Hepatocyte (in vitro differentiated cells): Measurements from ENCODE around the gene COL7A1. TPM values are rescaled to one million over a fixed set of nuclear protein-coding genes. Genes with fewer than 3 reads are reported as not detected.
A peak's percentile ranks its signal among the peaks of the same experiment; 100 is the strongest.

Source experiments
- DNase-seq: peaks from one replicate; pipeline ENCODE4 v3.0.0-alpha.2; 2016; ENCODE audit warnings: low spot score
- H2AFZ ChIP-seq: fragments of 200-600 bp; sonication (generic); 2 replicates; pipeline ENCODE4 v1.6.0; 2016; ENCODE audit warnings: antibody characterized with exemption, mild to moderate bottlenecking
- H3K27ac ChIP-seq: fragments of 200-600 bp; sonication (generic); 2 replicates; pipeline ENCODE4 v1.5.1; 2016; ENCODE audit warnings: mild to moderate bottlenecking
- H3K27me3 ChIP-seq: fragments of 200-600 bp; sonication (generic); 2 replicates; pipeline ENCODE4 v1.6.1; 2016
- H3K36me3 ChIP-seq: fragments of 200-600 bp; sonication (generic); replicated peaks from 2 replicates; pipeline ENCODE4 v1.5.1; 2016; ENCODE audit warnings: low read depth; ENCODE audit not compliant: insufficient read depth
- H3K4me1 ChIP-seq: fragments of 200-600 bp; sonication (generic); 2 replicates; pipeline ENCODE4 v1.5.1; 2016; ENCODE audit warnings: mild to moderate bottlenecking, moderate library complexity; ENCODE audit not compliant: insufficient read depth
- H3K4me2 ChIP-seq: fragments of 200-600 bp; sonication (generic); 2 replicates; pipeline ENCODE4 v1.6.0; 2016
- H3K4me3 ChIP-seq: fragments of 200-600 bp; sonication (generic); 2 replicates; pipeline ENCODE4 v1.5.1; 2016; ENCODE audit warnings: mild to moderate bottlenecking
- H3K79me2 ChIP-seq: fragments of 200-600 bp; sonication (generic); 2 replicates; pipeline ENCODE4 v1.6.0; 2017; ENCODE audit warnings: mild to moderate bottlenecking
- H3K9me2 ChIP-seq: fragments of 200-600 bp; sonication (generic); replicated peaks from 2 replicates; pipeline ENCODE4 v1.6.0; 2017; ENCODE audit warnings: mild to moderate bottlenecking; ENCODE audit not compliant: insufficient read depth
- H3K9me3 ChIP-seq: fragments of 200-600 bp; sonication (generic); 2 replicates; pipeline ENCODE4 v1.5.1; 2016; ENCODE audit warnings: low read depth, mild to moderate bottlenecking
- H4K20me1 ChIP-seq: fragments of 200-600 bp; sonication (generic); 2 replicates; pipeline ENCODE4 v1.6.0; 2016; ENCODE audit warnings: mild to moderate bottlenecking; ENCODE audit not compliant: insufficient read depth, poor library complexity, severe bottlenecking
- EZH2 ChIP-seq: fragments of 200-600 bp; sonication (generic); IDR thresholded peaks from 2 replicates; pipeline ENCODE4 v1.6.1; 2016; ENCODE audit warnings: antibody characterized with exemption, mild to moderate bottlenecking, borderline replicate concordance
- EZH2phosphoT487 ChIP-seq: fragments of 200-600 bp; sonication (generic); IDR thresholded peaks from one replicate; pipeline ENCODE4 v1.6.1; 2018; ENCODE audit warnings: antibody characterized with exemption, mild to moderate bottlenecking, low read depth, moderate library complexity; ENCODE audit not compliant: unreplicated experiment, severe bottlenecking
- WGBS: methylation state at CpG from one replicate; pipeline ENCODE4 v1.1.6; 2016; ENCODE audit warnings: low lambda C conversion rate; ENCODE audit errors: missing lambda C conversion rate; 5-methylcytosine and 5-hydroxymethylcytosine counted together
- polyA plus RNA-seq: library from polyadenylated mRNA; unstranded; fragments of >200 nt; fragmentation: Nextera tagmentation; extraction: Ambion mirVana; gene quantifications from 2 replicates; pipeline ENCODE4 v1.2.1, GENCODE V29; 2016
- total RNA-seq: library from RNA; depleted of rRNA; stranded (reverse); fragments of >200 nt; gene quantifications from 2 replicates; pipeline ENCODE4 v1.2.3, GENCODE V29; 2014
- TF ChIP-seq, protein P1 (sequence below): fragments of 200-600 bp; sonication (generic); IDR thresholded peaks from 2 replicates; pipeline ENCODE4 v1.5.1; 2016; ENCODE audit warnings: antibody characterized with exemption, mild to moderate bottlenecking; ENCODE audit not compliant: poor library complexity

The COL7A1 gene
- total RNA-seq: 5.7 and 17.4 TPM in 2 replicates
- 19.6 and 24.7 TPM in 2 replicates for polyA plus RNA-seq

- Histone ChIP-seq H3K27me3 (no peaks in the 10 kb centered on the region), H4K20me1 (no peaks in the 10 kb centered on the region), H3K9me3 (no peaks in the 10 kb centered on the region), H3K4me1 (peaks cover 46% of the 10 kb centered on the region), H3K36me3 (no peaks in the 10 kb centered on the region), H2AFZ (no peak within 1 kb of the TSS), H3K4me2 (peak within 1 kb of the TSS; percentile 72), H3K4me3 (no peak within 1 kb of the TSS), H3K9me2 (no peaks in the 10 kb centered on the region), H3K27ac (peak within 1 kb of the TSS; percentile 95), H3K79me2 (no peaks in the 10 kb centered on the region)
- 63% methylated on average over 29 of the region's 35 CpGs for WGBS
- no peak for TF ChIP-seq EZH2phosphoT487
- TF ChIP-seq EZH2: no peak
- no peak for DNase-seq
Observed at GRCh38 chr3:48595075-48595525, at the start of gene COL7A1. TSS of gene COL7A1 (minus strand) at chr3:48595329. CDS start at chr3:48595159, 170 bp downstream.

GRCh38 chr3:48642605-48643004, 47.5 kb upstream of the COL7A1 start:
- no peaks in the 10 kb centered on the region for H3K27me3 ChIP-seq
- 93% methylated on average over 12 of the region's 12 CpGs for WGBS
- H3K4me1 ChIP-seq: no peaks in the 10 kb centered on the region
- no peaks in the 10 kb centered on the region for H4K20me1 ChIP-seq
- H3K9me2 ChIP-seq: no peaks in the 10 kb centered on the region
- no peaks in the 10 kb centered on the region for H3K79me2 ChIP-seq
- H3K27ac ChIP-seq: no peak overlapping the region
- H3K4me2 ChIP-seq: no peak overlapping the region
- H3K9me3 ChIP-seq: no peaks in the 10 kb centered on the region
- H2AFZ ChIP-seq: no peak overlapping the region
- no peaks in the 10 kb centered on the region for H3K36me3 ChIP-seq
- no peak for DNase-seq
- no peak for TF ChIP-seq EZH2phosphoT487
- H3K4me3 ChIP-seq: no peak overlapping the region

DNA sequence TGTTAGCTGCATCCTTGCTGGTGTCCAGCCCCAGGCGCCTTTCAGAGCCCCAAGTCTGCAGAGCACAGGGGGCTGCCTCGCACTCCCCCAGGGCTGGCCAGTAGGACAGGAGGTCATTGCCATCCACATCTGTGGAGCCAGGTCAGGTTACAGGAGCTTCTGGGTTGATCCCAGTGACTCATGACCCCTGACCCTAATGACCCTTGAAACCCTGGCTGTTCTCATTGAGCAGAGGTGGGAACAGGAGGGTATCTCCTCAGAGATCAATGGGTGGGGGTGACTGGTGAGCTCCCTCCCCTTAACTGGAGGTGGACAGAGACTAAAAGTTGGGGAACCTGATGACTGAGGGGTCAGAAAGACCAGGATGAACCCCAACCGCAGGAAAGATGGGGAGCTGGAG, 46.3 kb upstream of the COL7A1 start:
- no peaks in the 10 kb centered on the region for H3K9me3 ChIP-seq
- no peaks in the 10 kb centered on the region for H3K79me2 ChIP-seq
- H2AFZ ChIP-seq: no peak overlapping the region
- TF ChIP-seq EZH2phosphoT487: no peak
- no peaks in the 10 kb centered on the region for H4K20me1 ChIP-seq
- peaks cover 7% of the 10 kb centered on the region for H3K4me1 ChIP-seq
- H3K27ac ChIP-seq: no peak overlapping the region
- H3K4me2 ChIP-seq: no peak overlapping the region
- no peaks in the 10 kb centered on the region for H3K9me2 ChIP-seq
- no peak overlapping the region for H3K4me3 ChIP-seq
- H3K27me3 ChIP-seq: no peaks in the 10 kb centered on the region
- H3K36me3 ChIP-seq: no peaks in the 10 kb centered on the region
- DNase-seq: no peak
- 97% methylated on average over 3 of the region's 3 CpGs for WGBS

DNA sequence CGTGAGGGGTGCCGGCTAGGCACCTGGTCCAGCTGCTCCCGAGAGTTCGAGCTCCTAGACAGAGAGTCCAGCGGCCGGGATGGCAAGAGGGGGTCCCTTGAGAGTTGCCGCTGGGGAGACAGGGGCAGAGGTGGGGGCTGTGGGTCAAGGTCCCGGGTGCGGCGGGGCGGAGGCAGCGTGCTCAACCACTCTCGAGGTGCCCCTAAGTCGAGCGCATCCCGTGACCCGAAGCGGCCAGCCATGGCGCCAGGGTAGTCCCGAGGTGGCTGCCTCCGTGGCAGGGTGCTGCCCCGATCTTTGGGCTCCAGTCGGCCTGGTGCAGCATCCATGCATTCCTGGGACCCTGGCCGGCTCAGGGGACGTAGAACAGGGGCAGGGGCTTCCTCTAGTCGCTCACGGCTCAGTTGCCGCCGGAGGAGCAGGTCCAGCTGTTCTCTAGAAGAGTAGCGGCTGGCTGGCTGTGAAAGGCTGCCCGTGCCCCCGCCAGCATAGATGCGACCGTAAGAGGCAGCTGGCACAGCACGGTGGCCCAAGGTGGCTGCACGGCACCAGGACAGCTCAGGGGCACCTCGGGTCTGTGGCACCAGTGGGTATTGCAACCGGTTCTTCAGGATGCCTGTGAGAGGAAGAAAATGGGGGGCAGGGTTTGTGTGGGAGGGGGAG, 44.9 kb upstream of the COL7A1 start:
- no peak overlapping the region for H3K4me2 ChIP-seq
- no peak for DNase-seq
- TF ChIP-seq EZH2phosphoT487: no peak
- TF ChIP-seq, protein P1, sequence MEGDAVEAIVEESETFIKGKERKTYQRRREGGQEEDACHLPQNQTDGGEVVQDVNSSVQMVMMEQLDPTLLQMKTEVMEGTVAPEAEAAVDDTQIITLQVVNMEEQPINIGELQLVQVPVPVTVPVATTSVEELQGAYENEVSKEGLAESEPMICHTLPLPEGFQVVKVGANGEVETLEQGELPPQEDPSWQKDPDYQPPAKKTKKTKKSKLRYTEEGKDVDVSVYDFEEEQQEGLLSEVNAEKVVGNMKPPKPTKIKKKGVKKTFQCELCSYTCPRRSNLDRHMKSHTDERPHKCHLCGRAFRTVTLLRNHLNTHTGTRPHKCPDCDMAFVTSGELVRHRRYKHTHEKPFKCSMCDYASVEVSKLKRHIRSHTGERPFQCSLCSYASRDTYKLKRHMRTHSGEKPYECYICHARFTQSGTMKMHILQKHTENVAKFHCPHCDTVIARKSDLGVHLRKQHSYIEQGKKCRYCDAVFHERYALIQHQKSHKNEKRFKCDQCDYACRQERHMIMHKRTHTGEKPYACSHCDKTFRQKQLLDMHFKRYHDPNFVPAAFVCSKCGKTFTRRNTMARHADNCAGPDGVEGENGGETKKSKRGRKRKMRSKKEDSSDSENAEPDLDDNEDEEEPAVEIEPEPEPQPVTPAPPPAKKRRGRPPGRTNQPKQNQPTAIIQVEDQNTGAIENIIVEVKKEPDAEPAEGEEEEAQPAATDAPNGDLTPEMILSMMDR: no peak
- TF ChIP-seq EZH2: no peak
- no peaks in the 10 kb centered on the region for H3K9me3 ChIP-seq
- no peak overlapping the region for H3K27ac ChIP-seq
- no peak overlapping the region for H3K4me3 ChIP-seq
- no peaks in the 10 kb centered on the region for H3K79me2 ChIP-seq
- H4K20me1 ChIP-seq: no peaks in the 10 kb centered on the region
- no peaks in the 10 kb centered on the region for H3K9me2 ChIP-seq
- no peaks in the 10 kb centered on the region for H3K36me3 ChIP-seq
- no peak overlapping the region for H2AFZ ChIP-seq
- H3K4me1 ChIP-seq: peaks cover 13% of the 10 kb centered on the region
- H3K27me3 ChIP-seq: no peaks in the 10 kb centered on the region
- WGBS: 94% methylated on average over 24 of the region's 38 CpGs

GRCh38 chr3:48637305-48637704, 42.2 kb upstream of the COL7A1 start:
- TF ChIP-seq EZH2: no peak
- TF ChIP-seq, protein P1: no peak
- TF ChIP-seq EZH2phosphoT487: no peak
- Histone ChIP-seq H2AFZ (no peak overlapping the region), H3K79me2 (peaks cover 12% of the 10 kb centered on the region), H3K4me3 (no peak overlapping the region), H3K9me2 (no peaks in the 10 kb centered on the region), H3K36me3 (no peaks in the 10 kb centered on the region), H3K4me1 (peaks cover 22% of the 10 kb centered on the region), H3K9me3 (no peaks in the 10 kb centered on the region), H3K27me3 (no peaks in the 10 kb centered on the region), H3K27ac (no peak overlapping the region), H3K4me2 (no peak overlapping the region), H4K20me1 (peaks cover 8% of the 10 kb centered on the region)
- no peak for DNase-seq
- WGBS: 50% methylated on average over 6 of the region's 6 CpGs
